GM19455 (cell line): Measurements from ENCODE around the gene AGBL3.
"Not testable (repeated sequence)": the region's sequence is repeated elsewhere in the genome, so short reads cannot be mapped to it uniquely, and the experiment has no call there.

Experiments used
- ATAC-seq: cut with Tn5 transposase; IDR thresholded peaks from one replicate; pipeline ENCODE4 v1.9.1; 2021; ENCODE audit not compliant: unreplicated experiment

AGBL3 gene

GRCh38 chr7:135075716-135076115, 89.4 kb downstream of the AGBL3 start:
- no peak for ATAC-seq

- ATAC-seq = no peak
These were observed 90.6 kb downstream of the AGBL3 start for GRCh38 chr7:135076882-135077281.

- ATAC-seq = no peak
These were observed 91.3 kb downstream of the AGBL3 start for GRCh38 chr7:135077642-135078041.

- no peak for ATAC-seq
These were observed 91.7 kb downstream of the AGBL3 start for GRCh38 chr7:135078051-135078450.

- no peak for ATAC-seq
These were observed 92.8 kb downstream of the AGBL3 start for GRCh38 chr7:135079068-135079467.

- ATAC-seq = no peak
These were observed 96.7 kb downstream of the AGBL3 start for GRCh38 chr7:135083005-135083404.

- no peak for ATAC-seq
These were observed 102.3 kb downstream of the AGBL3 start for GRCh38 chr7:135088566-135088965.

- ATAC-seq = no peak
These were observed 105.4 kb downstream of the AGBL3 start for GRCh38 chr7:135091717-135092116.

- no peak for ATAC-seq
These were observed 108.3 kb downstream of the AGBL3 start for GRCh38 chr7:135094472-135095237.

GRCh38 chr7:135095450-135095849, 109.1 kb downstream of the AGBL3 start:
- ATAC-seq = no peak

- no peak for ATAC-seq
These were observed 112.1 kb downstream of the AGBL3 start for GRCh38 chr7:135098391-135098790.

- no peak for ATAC-seq
These were observed 114.5 kb downstream of the AGBL3 start for GRCh38 chr7:135100856-135101255.

- ATAC-seq = no peak
These were observed 116.1 kb downstream of the AGBL3 start for GRCh38 chr7:135102372-135102771.

- no peak for ATAC-seq
These were observed 123.3 kb downstream of the AGBL3 start for GRCh38 chr7:135109562-135109961.

- no peak for ATAC-seq
These were observed 123.7 kb downstream of the AGBL3 start for GRCh38 chr7:135109976-135110375.

- ATAC-seq = no peak
These were observed 125.1 kb downstream of the AGBL3 start for GRCh38 chr7:135111379-135111778.

GRCh38 chr7:135114622-135115021, 128.3 kb downstream of the AGBL3 start:
- ATAC-seq = no peak

- no peak for ATAC-seq
These were observed 130.8 kb downstream of the AGBL3 start for GRCh38 chr7:135117096-135117495.

GRCh38 chr7:135121868-135122267, 135.6 kb downstream of the AGBL3 start:
- ATAC-seq = no peak

- ATAC-seq = not testable (repeated sequence)
These were observed 138.3 kb downstream of the AGBL3 start for GRCh38 chr7:135124631-135125030.

GRCh38 chr7:135128931-135129330, 142.6 kb downstream of the AGBL3 start:
- ATAC-seq = no peak

GRCh38 chr7:135129579-135129978, 143.3 kb downstream of the AGBL3 start:
- ATAC-seq = no peak
